ENCODE data around the gene FADS3. TPM values are rescaled to one million over a fixed set of nuclear protein-coding genes. Genes with fewer than 3 reads are reported as not detected.

Gene FADS3
- total RNA-seq, 4 donors from 2014 or later = 12.7 to 24.7 (median 17.9) TPM

- Histone ChIP-seq H3K36me3 (no peaks in the 10 kb centered on the region), H3K27me3 (peaks cover 16% of the 10 kb centered on the region), H3K27ac (no peak overlapping the region), H3K4me1 (peaks cover 50% of the 10 kb centered on the region), H3K4me3 (no peak overlapping the region), H3K9me3 (no peaks in the 10 kb centered on the region)
- 66% methylated on average over 7 of the region's 7 CpGs for WGBS
- TF ChIP-seq EP300 (IDR thresholded peaks at IDR 0.05) (no peak), POLR2AphosphoS5 (IDR thresholded peaks at IDR 0.05) (no peak), POLR2A (IDR thresholded peaks at IDR 0.05) (no peak)
- TF ChIP-seq, protein P1, sequence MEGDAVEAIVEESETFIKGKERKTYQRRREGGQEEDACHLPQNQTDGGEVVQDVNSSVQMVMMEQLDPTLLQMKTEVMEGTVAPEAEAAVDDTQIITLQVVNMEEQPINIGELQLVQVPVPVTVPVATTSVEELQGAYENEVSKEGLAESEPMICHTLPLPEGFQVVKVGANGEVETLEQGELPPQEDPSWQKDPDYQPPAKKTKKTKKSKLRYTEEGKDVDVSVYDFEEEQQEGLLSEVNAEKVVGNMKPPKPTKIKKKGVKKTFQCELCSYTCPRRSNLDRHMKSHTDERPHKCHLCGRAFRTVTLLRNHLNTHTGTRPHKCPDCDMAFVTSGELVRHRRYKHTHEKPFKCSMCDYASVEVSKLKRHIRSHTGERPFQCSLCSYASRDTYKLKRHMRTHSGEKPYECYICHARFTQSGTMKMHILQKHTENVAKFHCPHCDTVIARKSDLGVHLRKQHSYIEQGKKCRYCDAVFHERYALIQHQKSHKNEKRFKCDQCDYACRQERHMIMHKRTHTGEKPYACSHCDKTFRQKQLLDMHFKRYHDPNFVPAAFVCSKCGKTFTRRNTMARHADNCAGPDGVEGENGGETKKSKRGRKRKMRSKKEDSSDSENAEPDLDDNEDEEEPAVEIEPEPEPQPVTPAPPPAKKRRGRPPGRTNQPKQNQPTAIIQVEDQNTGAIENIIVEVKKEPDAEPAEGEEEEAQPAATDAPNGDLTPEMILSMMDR (IDR thresholded peaks at IDR 0.05) = no peak
- DNase-seq (ENCODE audit: low spot score in 2 of 2) = no peak
Measured at GRCh38 chr11:61832754-61833153, 58.6 kb downstream of the FADS3 start.

DNA sequence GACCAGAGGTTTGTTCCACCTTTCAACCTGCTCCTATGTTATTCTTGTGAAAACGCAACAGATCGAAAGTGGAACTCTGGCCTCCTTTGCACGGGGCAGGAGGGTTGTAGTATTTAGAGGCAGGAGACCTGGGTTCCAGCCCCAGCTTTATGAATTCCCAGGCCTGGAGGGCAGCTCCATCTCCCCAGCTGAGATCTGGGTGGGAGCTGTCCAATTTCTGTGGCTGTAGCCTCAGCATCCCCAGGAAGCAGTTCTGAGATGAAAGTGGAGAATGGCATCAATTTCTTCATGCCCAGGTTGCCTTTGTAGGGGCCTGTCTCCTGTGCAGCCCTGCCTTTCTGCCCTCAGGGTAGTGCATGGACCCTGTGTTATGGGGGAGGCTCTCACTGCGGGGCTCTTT is 59.1 kb downstream of the FADS3 start:
- 79% methylated on average over 3 of the region's 4 CpGs for WGBS

GRCh38 chr11:61830237-61831105 is 60.9 kb downstream of the FADS3 start:
- TF ChIP-seq POLR2AphosphoS5 (IDR thresholded peaks at IDR 0.05) (no peak), POLR2A (IDR thresholded peaks at IDR 0.05) (no peak)
- Histone ChIP-seq H3K9me3 (no peaks in the 10 kb centered on the region), H3K4me1 (peaks cover 52% of the 10 kb centered on the region), H3K27me3 (peaks cover 22% of the 10 kb centered on the region), H3K36me3 (no peaks in the 10 kb centered on the region), H3K27ac (peak overlapping the region; percentile 70), H3K4me3 (peak overlapping the region; percentile 53)
- WGBS = 62% methylated on average over 8 of the region's 8 CpGs
- DNase-seq (ENCODE audit: low spot score in 2 of 2) = no peak

More for the DNA sequence above, 59.1 kb downstream of the FADS3 start:
- no peak for DNase-seq (ENCODE audit: low spot score in 2 of 2)
- no peak overlapping the region for H3K4me3 ChIP-seq
- TF ChIP-seq EP300 (IDR thresholded peaks at IDR 0.05) (no peak), POLR2A (IDR thresholded peaks at IDR 0.05) (no peak), POLR2AphosphoS5 (IDR thresholded peaks at IDR 0.05) (no peak)
- TF ChIP-seq, protein P1 (IDR thresholded peaks at IDR 0.05) = no peak
- peaks cover 54% of the 10 kb centered on the region for H3K4me1 ChIP-seq
- H3K36me3 ChIP-seq = no peaks in the 10 kb centered on the region
- H3K27me3 ChIP-seq = peaks cover 22% of the 10 kb centered on the region
- H3K9me3 ChIP-seq = no peaks in the 10 kb centered on the region
- H3K27ac ChIP-seq = no peak overlapping the region

DNA sequence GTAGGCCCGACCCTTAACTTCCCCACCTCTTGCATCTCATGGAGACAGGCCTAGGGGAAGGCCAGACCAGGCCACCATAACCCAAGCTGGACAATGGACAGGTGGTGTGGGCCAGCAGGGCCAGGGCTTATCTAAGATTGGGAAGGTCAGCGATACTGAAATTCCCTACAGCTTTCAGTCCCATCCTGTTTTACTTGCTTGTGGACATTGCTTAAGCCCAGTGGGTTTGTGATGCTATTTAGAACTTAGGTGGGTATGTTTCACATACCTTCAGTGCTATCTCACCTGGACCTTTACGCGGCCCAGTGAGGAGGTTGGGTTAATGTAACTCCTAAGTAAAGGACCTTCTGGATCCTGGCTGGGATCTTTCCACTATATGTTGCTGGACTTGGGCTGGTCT is 61.5 kb downstream of the FADS3 start:
- Histone ChIP-seq H3K4me1 (peaks cover 45% of the 10 kb centered on the region), H3K9me3 (no peaks in the 10 kb centered on the region), H3K36me3 (no peaks in the 10 kb centered on the region), H3K27me3 (peaks cover 22% of the 10 kb centered on the region), H3K27ac (peak overlapping the region; percentile 70), H3K4me3 (peak overlapping the region; percentile 53)
- TF ChIP-seq POLR2A (IDR thresholded peaks at IDR 0.05) (no peak), EP300 (IDR thresholded peaks at IDR 0.05) (no peak), POLR2AphosphoS5 (IDR thresholded peaks at IDR 0.05) (no peak)
- TF ChIP-seq, protein P1 (IDR thresholded peaks at IDR 0.05) = no peak
- no peak for DNase-seq (ENCODE audit: low spot score in 2 of 2)
- 88% methylated on average over 4 of the region's 4 CpGs for WGBS

DNA sequence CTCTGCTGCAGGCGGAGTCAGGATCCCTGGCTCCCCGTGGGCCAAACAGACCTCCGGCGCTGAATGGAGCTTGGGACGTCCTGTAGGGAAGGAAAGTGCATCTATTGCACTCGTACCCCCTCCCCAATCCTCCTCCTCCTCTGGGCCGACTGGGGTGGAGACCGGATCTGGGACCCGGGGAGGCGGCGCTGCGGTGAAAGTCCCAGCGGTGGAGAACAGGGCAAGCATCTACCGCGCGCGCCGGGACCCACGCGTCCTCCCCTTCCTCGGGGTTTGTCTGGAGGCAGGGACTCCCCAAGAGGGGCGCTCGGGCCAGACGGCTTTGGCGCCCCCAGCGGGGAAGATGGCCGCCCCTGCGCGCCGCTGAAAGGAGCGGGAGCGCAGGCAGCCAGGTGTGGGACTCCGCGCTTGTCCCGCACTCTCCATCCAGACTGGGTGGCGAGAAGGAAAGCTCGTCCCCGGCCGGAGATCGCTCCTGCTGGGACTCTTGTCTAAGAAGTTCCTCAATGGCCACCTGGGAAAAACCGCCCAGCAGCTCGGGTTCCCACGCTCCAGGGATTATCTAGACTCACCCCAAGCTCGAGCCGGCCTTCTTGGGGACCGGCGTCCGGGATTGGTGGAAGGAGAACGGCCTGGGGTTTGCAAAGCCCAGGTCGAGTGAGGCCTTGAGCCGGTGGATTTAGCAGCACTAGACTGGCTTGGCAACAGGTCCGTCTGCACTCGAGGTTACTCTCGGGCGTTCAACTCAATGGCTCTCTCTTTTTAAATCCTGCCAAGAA is 62.5 kb downstream of the FADS3 start:
- TF ChIP-seq, protein P1 (IDR thresholded peaks at IDR 0.05) = peak in 1 of 2 donors; percentile 15
- TF ChIP-seq EP300 (IDR thresholded peaks at IDR 0.05) = no peak

More for the DNA sequence above, 62.5 kb downstream of the FADS3 start:
- Histone ChIP-seq H3K27me3 (peaks cover 22% of the 10 kb centered on the region), H3K4me1 (peaks cover 35% of the 10 kb centered on the region), H3K27ac (peak overlapping the region; percentile 70), H3K36me3 (no peaks in the 10 kb centered on the region), H3K9me3 (no peaks in the 10 kb centered on the region), H3K4me3 (peak overlapping the region; percentile 53)
- no peak for DNase-seq (ENCODE audit: low spot score in 2 of 2)
- 23% methylated on average over 6 of the region's 55 CpGs for WGBS
